ENCODE data around the gene CAMK1G.
A peak's percentile ranks its signal among the peaks of the same experiment; 100 is the strongest.

CAMK1G gene

GRCh38 chr1:209601809-209602657 lies 18.5 kb downstream of the CAMK1G start:
- DNase-seq, result peak; percentile 62

- DNase-seq, result no peak
These were observed 20.4 kb downstream of the CAMK1G start for GRCh38 chr1:209603877-209604276.

- DNase-seq, result no peak
These were observed 23.7 kb downstream of the CAMK1G start for GRCh38 chr1:209607102-209607794.

GRCh38 chr1:209607795-209608178 lies 24.3 kb downstream of the CAMK1G start:
- DNase-seq, result no peak

GRCh38 chr1:209609041-209609790 lies 25.7 kb downstream of the CAMK1G start:
- no peak for DNase-seq

- DNase-seq, result no peak
These were observed 26.5 kb downstream of the CAMK1G start for GRCh38 chr1:209609791-209610630.

GRCh38 chr1:209610631-209610905 lies 27.1 kb downstream of the CAMK1G start:
- DNase-seq, result no peak

GRCh38 chr1:209611771-209612570 lies 28.5 kb downstream of the CAMK1G start:
- DNase-seq, result no peak

- DNase-seq, result no peak
These were observed 29.3 kb downstream of the CAMK1G start for GRCh38 chr1:209612646-209613399.

GRCh38 chr1:209613400-209614150 lies 30.1 kb downstream of the CAMK1G start:
- DNase-seq, result no peak

GRCh38 chr1:209614151-209614420 lies 30.6 kb downstream of the CAMK1G start:
- no peak for DNase-seq

- DNase-seq, result no peak
These were observed 31.4 kb downstream of the CAMK1G start for GRCh38 chr1:209614906-209615305.

- DNase-seq, result no peak
These were observed 33.0 kb downstream of the CAMK1G start for GRCh38 chr1:209616366-209617046.

GRCh38 chr1:209617047-209617673 lies 33.6 kb downstream of the CAMK1G start:
- DNase-seq, result no peak

- DNase-seq, result no peak
These were observed 34.2 kb downstream of the CAMK1G start for GRCh38 chr1:209617755-209618154.

GRCh38 chr1:209618291-209618690 lies 34.8 kb downstream of the CAMK1G start:
- no peak for DNase-seq

- DNase-seq, result peak; percentile 49
These were observed 35.4 kb downstream of the CAMK1G start for GRCh38 chr1:209618756-209619420.

GRCh38 chr1:209619696-209620486 lies 36.4 kb downstream of the CAMK1G start:
- DNase-seq, result no peak

Data from midbrain (tissue), 1 donor.